ENCODE measurements around the gene MAPRE3.
A peak's percentile ranks its signal among the peaks of the same experiment; 100 is the strongest.
"Not testable (repeated sequence)": the region's sequence is repeated elsewhere in the genome, so short reads cannot be mapped to it uniquely, and the experiment has no call there.

The MAPRE3 gene

GRCh38 chr2:26970244-26970927 lies at the start of gene MAPRE3:
Gene MAPRE3, plus strand, starts transcription at chr2:26970637. Its CDS starts 51,582 bp downstream, at chr2:27022219.
- H3K4me3 ChIP-seq (ENCODE audit: low read depth, low read length): peak within 1 kb of the TSS; percentile 68
- TF ChIP-seq, protein P1, sequence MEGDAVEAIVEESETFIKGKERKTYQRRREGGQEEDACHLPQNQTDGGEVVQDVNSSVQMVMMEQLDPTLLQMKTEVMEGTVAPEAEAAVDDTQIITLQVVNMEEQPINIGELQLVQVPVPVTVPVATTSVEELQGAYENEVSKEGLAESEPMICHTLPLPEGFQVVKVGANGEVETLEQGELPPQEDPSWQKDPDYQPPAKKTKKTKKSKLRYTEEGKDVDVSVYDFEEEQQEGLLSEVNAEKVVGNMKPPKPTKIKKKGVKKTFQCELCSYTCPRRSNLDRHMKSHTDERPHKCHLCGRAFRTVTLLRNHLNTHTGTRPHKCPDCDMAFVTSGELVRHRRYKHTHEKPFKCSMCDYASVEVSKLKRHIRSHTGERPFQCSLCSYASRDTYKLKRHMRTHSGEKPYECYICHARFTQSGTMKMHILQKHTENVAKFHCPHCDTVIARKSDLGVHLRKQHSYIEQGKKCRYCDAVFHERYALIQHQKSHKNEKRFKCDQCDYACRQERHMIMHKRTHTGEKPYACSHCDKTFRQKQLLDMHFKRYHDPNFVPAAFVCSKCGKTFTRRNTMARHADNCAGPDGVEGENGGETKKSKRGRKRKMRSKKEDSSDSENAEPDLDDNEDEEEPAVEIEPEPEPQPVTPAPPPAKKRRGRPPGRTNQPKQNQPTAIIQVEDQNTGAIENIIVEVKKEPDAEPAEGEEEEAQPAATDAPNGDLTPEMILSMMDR (IDR thresholded peaks at IDR 0.05; ENCODE audit: low read depth, low read length): no peak

- TF ChIP-seq, protein P1 (IDR thresholded peaks at IDR 0.05; ENCODE audit: low read depth, low read length): no peak
- H3K4me3 ChIP-seq (ENCODE audit: low read depth, low read length): no peak overlapping the region
Measured at GRCh38 chr2:26921323-26921722, 49.1 kb upstream of the MAPRE3 start.

- H3K4me3 ChIP-seq (ENCODE audit: low read depth, low read length): no peak overlapping the region
- TF ChIP-seq, protein P1 (IDR thresholded peaks at IDR 0.05; ENCODE audit: low read depth, low read length): peak; percentile 34
Measured at GRCh38 chr2:26922405-26923188, 47.8 kb upstream of the MAPRE3 start.

DNA sequence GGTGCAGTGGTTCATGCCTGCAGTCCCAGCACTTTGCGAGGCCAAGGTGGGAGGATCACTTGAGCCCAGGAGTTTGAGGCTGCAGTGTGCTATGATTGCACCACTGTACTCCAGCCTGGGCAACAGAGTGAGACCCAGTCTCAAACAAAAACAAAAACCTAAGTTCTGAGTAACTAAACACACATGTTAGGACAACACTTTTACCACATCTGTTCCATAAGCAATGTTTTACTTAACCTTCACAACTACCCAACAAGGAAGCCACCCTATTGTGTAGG lies 47.3 kb upstream of the MAPRE3 start:
- H3K4me3 ChIP-seq (ENCODE audit: low read depth, low read length): not testable (repeated sequence)

DNA sequence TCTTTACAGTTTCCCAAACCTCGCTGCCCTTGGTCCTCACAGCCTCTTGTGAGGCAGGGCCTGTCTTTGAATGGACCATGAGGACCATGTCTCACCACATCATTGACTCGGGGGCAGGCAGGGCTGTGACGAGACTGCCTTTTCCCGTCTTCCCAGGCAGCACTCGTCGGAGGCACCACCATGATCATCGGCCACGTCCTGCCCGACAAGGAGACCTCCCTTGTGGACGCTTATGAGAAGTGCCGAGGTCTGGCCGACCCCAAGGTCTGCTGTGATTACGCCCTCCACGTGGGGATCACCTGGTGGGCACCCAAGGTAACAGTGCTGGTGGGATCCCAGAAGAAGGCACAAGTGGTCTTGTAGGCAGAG lies 45.7 kb upstream of the MAPRE3 start:
- TF ChIP-seq, protein P1 (IDR thresholded peaks at IDR 0.05; ENCODE audit: low read depth, low read length): no peak
- H3K4me3 ChIP-seq (ENCODE audit: low read depth, low read length): no peak overlapping the region

DNA sequence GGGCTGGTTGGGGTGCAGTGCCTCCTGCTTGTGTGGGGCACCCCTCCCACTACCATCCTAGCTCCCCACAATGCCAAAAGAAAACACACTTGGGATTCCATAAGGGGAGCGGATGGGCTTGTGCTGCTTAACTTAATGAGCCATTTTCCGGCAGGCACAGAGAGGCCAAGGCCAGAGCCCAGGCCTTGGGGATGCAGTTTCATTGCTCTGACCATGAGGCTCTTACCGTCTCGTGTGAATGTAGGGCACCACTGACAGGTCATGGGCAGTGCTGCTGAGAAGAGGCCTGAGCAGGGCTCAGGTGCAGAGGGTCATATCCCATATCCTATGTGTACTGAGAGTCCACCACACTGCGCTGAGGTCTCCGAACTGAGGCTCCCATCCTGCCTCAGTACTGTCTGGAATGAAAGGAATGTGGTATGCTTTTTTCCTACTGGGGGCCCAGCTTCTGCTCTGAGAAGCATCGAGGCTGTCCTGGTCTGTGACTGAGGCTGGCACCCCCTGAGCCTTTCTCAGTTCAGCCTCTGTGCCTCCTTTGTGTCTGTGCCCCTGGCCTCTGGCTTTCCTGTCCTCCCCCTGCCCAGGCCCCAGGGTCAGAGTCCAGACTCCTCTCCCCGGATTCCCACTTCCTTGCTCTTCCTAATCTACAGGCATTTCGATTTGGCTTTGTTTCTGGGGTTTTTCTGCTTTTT lies 45.2 kb upstream of the MAPRE3 start:
- TF ChIP-seq, protein P1 (IDR thresholded peaks at IDR 0.05; ENCODE audit: low read depth, low read length): no peak
- H3K4me3 ChIP-seq (ENCODE audit: low read depth, low read length): no peak overlapping the region

DNA sequence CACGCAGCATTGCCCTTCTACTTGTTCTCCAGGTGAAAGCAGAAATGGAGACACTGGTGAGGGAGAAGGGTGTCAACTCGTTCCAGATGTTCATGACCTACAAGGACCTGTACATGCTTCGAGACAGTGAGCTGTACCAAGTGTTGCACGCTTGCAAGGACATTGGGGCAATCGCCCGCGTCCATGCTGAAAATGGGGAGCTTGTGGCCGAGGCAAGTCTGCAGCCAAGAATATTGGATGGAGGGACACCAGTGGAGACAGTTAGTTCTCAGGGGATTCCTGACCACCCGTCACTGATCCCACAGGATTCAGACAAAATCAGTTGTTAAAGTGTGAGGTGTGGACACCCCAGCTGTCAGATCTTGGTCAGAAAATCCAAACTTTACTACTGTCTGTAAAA lies 43.2 kb upstream of the MAPRE3 start:
- TF ChIP-seq, protein P1 (IDR thresholded peaks at IDR 0.05; ENCODE audit: low read depth, low read length): no peak
- no peak overlapping the region for H3K4me3 ChIP-seq (ENCODE audit: low read depth, low read length)

Data from WI38 (cell line).